ENCODE measurements around the gene SACS. TPM values are rescaled to one million over a fixed set of nuclear protein-coding genes. Genes with fewer than 3 reads are reported as not detected.

Gene SACS
- total RNA-seq, 1 experiment from 2014 or later, result 33.4 TPM

DNA sequence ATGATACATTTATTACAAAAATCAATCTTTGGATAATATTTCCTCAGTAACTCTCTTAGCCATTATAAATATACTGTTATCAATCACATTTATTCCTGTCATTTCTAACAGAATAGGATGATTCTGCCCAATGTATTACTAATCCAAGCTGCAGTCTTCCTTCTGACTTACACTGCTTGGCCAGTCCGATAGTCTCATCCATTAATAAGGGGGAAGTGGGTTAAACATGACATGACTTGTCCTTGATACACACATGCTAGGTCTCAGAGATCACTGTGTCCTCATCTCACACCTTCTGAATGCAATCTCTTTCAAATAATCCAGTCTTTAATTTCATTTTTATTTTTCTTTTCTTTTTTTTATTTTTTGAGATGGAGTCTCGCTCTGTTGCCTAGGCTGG lies 18.8 kb downstream of the SACS start:
- no TSS peak for BruUV-seq (replicated peaks)
- Histone ChIP-seq H3K4me3 (replicated peaks in 1 of 2; ENCODE audit: low read depth in 1 of 2, low read length in 2 of 2) (no peak overlapping the region), H3K9me2 (ENCODE audit: insufficient read depth) (no peaks in the 10 kb centered on the region), H4K20me1 (ENCODE audit: insufficient read depth) (no peaks in the 10 kb centered on the region), H2AFZ (ENCODE audit: low read depth, low read length, poor library complexity, severe bottlenecking) (no peak overlapping the region), H3K4me2 (ENCODE audit: low read length) (no peak overlapping the region), H3K79me2 (ENCODE audit: insufficient read depth, low read length) (no peaks in the 10 kb centered on the region), H3K27me3 (ENCODE audit: insufficient read depth, low read length) (no peaks in the 10 kb centered on the region), H3K27ac (ENCODE audit: low read depth, low read length) (no peak overlapping the region), H3K9ac (ENCODE audit: low read length) (no peak overlapping the region), H3K36me3 (ENCODE audit: control insufficient read depth in 1 of 2, insufficient read depth in 2 of 2, low read length in 2 of 2) (no peaks in the 10 kb centered on the region), H3K4me1 (ENCODE audit: control insufficient read depth in 1 of 2, insufficient read depth in 2 of 2, low read length in 2 of 2) (no peaks in the 10 kb centered on the region), H3K9me3 (ENCODE audit: control insufficient read depth in 1 of 2, insufficient read depth in 1 of 2, low read depth in 1 of 2, low read length in 2 of 2) (no peaks in the 10 kb centered on the region)
- DNase-seq (ENCODE audit: low read depth, low spot score) (no peak), ATAC-seq (no peak)
- POLR2A ChIA-PET, result no interaction called here
- RAD21 ChIA-PET (ENCODE audit: low non-redundant PET in 1 of 2, low total read pairs in 2 of 2, uncharacterized antibody in 2 of 2, unreplicated experiment in 2 of 2), result no interaction called here
- CTCF ChIA-PET, result no interaction called here
- no peak for TF ChIP-seq EZH2 (IDR thresholded peaks at IDR 0.05)
- TF ChIP-seq TCF7L2 (IDR thresholded peaks at IDR 0.05; ENCODE audit: borderline replicate concordance, extremely low read depth, insufficient read depth, insufficient read length), result no peak
- TF ChIP-seq, protein P1, sequence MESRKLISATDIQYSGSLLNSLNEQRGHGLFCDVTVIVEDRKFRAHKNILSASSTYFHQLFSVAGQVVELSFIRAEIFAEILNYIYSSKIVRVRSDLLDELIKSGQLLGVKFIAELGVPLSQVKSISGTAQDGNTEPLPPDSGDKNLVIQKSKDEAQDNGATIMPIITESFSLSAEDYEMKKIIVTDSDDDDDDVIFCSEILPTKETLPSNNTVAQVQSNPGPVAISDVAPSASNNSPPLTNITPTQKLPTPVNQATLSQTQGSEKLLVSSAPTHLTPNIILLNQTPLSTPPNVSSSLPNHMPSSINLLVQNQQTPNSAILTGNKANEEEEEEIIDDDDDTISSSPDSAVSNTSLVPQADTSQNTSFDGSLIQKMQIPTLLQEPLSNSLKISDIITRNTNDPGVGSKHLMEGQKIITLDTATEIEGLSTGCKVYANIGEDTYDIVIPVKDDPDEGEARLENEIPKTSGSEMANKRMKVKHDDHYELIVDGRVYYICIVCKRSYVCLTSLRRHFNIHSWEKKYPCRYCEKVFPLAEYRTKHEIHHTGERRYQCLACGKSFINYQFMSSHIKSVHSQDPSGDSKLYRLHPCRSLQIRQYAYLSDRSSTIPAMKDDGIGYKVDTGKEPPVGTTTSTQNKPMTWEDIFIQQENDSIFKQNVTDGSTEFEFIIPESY (IDR thresholded peaks at IDR 0.05; ENCODE audit: extremely low read depth, insufficient replicate concordance, low read length), result no peak
- no peak for TF ChIP-seq EZH2phosphoT487 (IDR thresholded peaks at IDR 0.05; ENCODE audit: borderline replicate concordance)
- intact Hi-C loops (cut with micrococcal nuclease), result no loop called here

DNA sequence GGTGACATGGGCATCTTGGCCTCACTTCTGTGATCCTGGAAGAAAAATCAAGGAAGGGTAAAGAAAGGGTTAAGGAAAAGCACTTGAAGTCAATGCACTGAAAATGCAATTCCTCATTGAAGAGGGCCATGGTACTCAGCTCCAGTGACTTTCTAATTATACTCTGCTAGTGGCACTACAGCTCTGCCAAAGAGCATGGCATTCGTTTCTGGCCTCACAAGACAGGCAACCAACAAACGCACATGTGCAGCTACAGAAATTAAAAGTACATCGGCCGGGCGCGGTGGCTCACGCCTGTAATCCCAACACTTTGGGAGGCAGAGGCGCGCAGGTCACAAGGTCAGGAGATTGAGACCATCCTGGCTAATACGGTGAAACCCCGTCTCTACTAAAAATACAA lies 21.8 kb downstream of the SACS start:
- intact Hi-C loops (cut with micrococcal nuclease), result no loop called here
- no peak overlapping the region for H3K27ac ChIP-seq (ENCODE audit: low read depth, low read length)
- DNase-seq (ENCODE audit: low read depth, low spot score) (no peak), ATAC-seq (no peak)
- no peak overlapping the region for H3K4me2 ChIP-seq (ENCODE audit: low read length)
- no peak overlapping the region for H3K9ac ChIP-seq (ENCODE audit: low read length)
- ChIA-PET CTCF (no interaction called here), RAD21 (ENCODE audit: low non-redundant PET in 1 of 2, low total read pairs in 2 of 2, uncharacterized antibody in 2 of 2, unreplicated experiment in 2 of 2) (no interaction called here), POLR2A (no interaction called here)
- no peaks in the 10 kb centered on the region for H3K36me3 ChIP-seq (ENCODE audit: control insufficient read depth in 1 of 2, insufficient read depth in 2 of 2, low read length in 2 of 2)
- H3K9me3 ChIP-seq (ENCODE audit: control insufficient read depth in 1 of 2, insufficient read depth in 1 of 2, low read depth in 1 of 2, low read length in 2 of 2), result no peaks in the 10 kb centered on the region
- H3K4me1 ChIP-seq (ENCODE audit: control insufficient read depth in 1 of 2, insufficient read depth in 2 of 2, low read length in 2 of 2), result no peaks in the 10 kb centered on the region
- no peak overlapping the region for H2AFZ ChIP-seq (ENCODE audit: low read depth, low read length, poor library complexity, severe bottlenecking)
- H3K9me2 ChIP-seq (ENCODE audit: insufficient read depth), result no peaks in the 10 kb centered on the region
- H4K20me1 ChIP-seq (ENCODE audit: insufficient read depth), result no peaks in the 10 kb centered on the region
- H3K4me3 ChIP-seq (replicated peaks in 1 of 2; ENCODE audit: low read depth in 1 of 2, low read length in 2 of 2), result no peak overlapping the region
- H3K79me2 ChIP-seq (ENCODE audit: insufficient read depth, low read length), result no peaks in the 10 kb centered on the region
- H3K27me3 ChIP-seq (ENCODE audit: insufficient read depth, low read length), result no peaks in the 10 kb centered on the region
- no TSS peak for BruUV-seq (replicated peaks)
- TF ChIP-seq SP1 (IDR thresholded peaks at IDR 0.05; ENCODE audit: low read depth) (no peak), ZFX (IDR thresholded peaks at IDR 0.05) (no peak), CBX3 (IDR thresholded peaks at IDR 0.05; ENCODE audit: low read depth) (no peak), TCF7L2 (IDR thresholded peaks at IDR 0.05; ENCODE audit: borderline replicate concordance, extremely low read depth, insufficient read depth, insufficient read length) (no peak), JUND (IDR thresholded peaks at IDR 0.05) (no peak), POLR2AphosphoS5 (IDR thresholded peaks at IDR 0.05; ENCODE audit: low read depth, low read length) (no peak)
- TF ChIP-seq, protein P2, sequence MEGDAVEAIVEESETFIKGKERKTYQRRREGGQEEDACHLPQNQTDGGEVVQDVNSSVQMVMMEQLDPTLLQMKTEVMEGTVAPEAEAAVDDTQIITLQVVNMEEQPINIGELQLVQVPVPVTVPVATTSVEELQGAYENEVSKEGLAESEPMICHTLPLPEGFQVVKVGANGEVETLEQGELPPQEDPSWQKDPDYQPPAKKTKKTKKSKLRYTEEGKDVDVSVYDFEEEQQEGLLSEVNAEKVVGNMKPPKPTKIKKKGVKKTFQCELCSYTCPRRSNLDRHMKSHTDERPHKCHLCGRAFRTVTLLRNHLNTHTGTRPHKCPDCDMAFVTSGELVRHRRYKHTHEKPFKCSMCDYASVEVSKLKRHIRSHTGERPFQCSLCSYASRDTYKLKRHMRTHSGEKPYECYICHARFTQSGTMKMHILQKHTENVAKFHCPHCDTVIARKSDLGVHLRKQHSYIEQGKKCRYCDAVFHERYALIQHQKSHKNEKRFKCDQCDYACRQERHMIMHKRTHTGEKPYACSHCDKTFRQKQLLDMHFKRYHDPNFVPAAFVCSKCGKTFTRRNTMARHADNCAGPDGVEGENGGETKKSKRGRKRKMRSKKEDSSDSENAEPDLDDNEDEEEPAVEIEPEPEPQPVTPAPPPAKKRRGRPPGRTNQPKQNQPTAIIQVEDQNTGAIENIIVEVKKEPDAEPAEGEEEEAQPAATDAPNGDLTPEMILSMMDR (IDR thresholded peaks at IDR 0.05 in 2 of 3, conservative IDR thresholded peaks at IDR 0.05 in 1 of 3; ENCODE audit: borderline replicate concordance in 1 of 3, insufficient read depth in 1 of 3, low read depth in 2 of 3, low read length in 2 of 3), result no peak
- TF ChIP-seq, protein P3, sequence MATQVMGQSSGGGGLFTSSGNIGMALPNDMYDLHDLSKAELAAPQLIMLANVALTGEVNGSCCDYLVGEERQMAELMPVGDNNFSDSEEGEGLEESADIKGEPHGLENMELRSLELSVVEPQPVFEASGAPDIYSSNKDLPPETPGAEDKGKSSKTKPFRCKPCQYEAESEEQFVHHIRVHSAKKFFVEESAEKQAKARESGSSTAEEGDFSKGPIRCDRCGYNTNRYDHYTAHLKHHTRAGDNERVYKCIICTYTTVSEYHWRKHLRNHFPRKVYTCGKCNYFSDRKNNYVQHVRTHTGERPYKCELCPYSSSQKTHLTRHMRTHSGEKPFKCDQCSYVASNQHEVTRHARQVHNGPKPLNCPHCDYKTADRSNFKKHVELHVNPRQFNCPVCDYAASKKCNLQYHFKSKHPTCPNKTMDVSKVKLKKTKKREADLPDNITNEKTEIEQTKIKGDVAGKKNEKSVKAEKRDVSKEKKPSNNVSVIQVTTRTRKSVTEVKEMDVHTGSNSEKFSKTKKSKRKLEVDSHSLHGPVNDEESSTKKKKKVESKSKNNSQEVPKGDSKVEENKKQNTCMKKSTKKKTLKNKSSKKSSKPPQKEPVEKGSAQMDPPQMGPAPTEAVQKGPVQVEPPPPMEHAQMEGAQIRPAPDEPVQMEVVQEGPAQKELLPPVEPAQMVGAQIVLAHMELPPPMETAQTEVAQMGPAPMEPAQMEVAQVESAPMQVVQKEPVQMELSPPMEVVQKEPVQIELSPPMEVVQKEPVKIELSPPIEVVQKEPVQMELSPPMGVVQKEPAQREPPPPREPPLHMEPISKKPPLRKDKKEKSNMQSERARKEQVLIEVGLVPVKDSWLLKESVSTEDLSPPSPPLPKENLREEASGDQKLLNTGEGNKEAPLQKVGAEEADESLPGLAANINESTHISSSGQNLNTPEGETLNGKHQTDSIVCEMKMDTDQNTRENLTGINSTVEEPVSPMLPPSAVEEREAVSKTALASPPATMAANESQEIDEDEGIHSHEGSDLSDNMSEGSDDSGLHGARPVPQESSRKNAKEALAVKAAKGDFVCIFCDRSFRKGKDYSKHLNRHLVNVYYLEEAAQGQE (IDR thresholded peaks at IDR 0.05; ENCODE audit: low read depth), result no peak
- TF ChIP-seq, protein P4, sequence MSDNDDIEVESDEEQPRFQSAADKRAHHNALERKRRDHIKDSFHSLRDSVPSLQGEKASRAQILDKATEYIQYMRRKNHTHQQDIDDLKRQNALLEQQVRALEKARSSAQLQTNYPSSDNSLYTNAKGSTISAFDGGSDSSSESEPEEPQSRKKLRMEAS (IDR thresholded peaks at IDR 0.05), result no peak
